Measurements from ENCODE around the gene STXBP1.

STXBP1 gene

GRCh38 chr9:127568971-127569885 is 42.8 kb upstream of the STXBP1 start:
- Histone ChIP-seq H3K4me2 (ENCODE audit: low read length) (peak overlapping the region; percentile 61), H2AFZ (ENCODE audit: low read length) (0 out of 2 replicates have a peak overlapping the region, but pooled peaks have one; percentile 7), H3K4me3 (ENCODE audit: low read depth, low read length, poor library complexity, severe bottlenecking) (peak overlapping the region; percentile 57), H3K79me2 (ENCODE audit: insufficient read depth, low read length) (no peaks in the 10 kb centered on the region), H3K36me3 (ENCODE audit: insufficient read depth, low read length) (no peaks in the 10 kb centered on the region), H3K9ac (ENCODE audit: low read length) (peak overlapping the region; percentile 37; the same call in 1 of the 2 replicates), H3K4me1 (ENCODE audit: insufficient read depth, low read length, severe bottlenecking) (peaks cover 8% of the 10 kb centered on the region), H3K9me2 (ENCODE audit: low read depth, low read length) (no peaks in the 10 kb centered on the region), H3K27ac (ENCODE audit: low read depth, low read length, poor library complexity, severe bottlenecking) (no peak overlapping the region), H3K27me3 (ENCODE audit: insufficient read depth, low read length) (no peaks in the 10 kb centered on the region; the same call in 1 of the 2 replicates), H3F3A (ENCODE audit: insufficient read depth, low read length) (no peaks in the 10 kb centered on the region), H4K20me1 (ENCODE audit: insufficient read depth, low read length) (no peaks in the 10 kb centered on the region), H3K9me3 (ENCODE audit: low read length) (no peaks in the 10 kb centered on the region)
- TF ChIP-seq CTCF (IDR thresholded peaks at IDR 0.05; ENCODE audit: low read length) (no peak), EZH2 (IDR thresholded peaks at IDR 0.05; ENCODE audit: borderline replicate concordance, low read length) (no peak)

GRCh38 chr9:127569886-127570401 is 42.1 kb upstream of the STXBP1 start:
- Histone ChIP-seq H4K20me1 (ENCODE audit: insufficient read depth, low read length) (no peaks in the 10 kb centered on the region), H3K79me2 (ENCODE audit: insufficient read depth, low read length) (no peaks in the 10 kb centered on the region), H3K4me2 (ENCODE audit: low read length) (peak overlapping the region; percentile 59), H3K27me3 (ENCODE audit: insufficient read depth, low read length) (no peaks in the 10 kb centered on the region; the same call in 1 of the 2 replicates), H3K4me3 (ENCODE audit: low read depth, low read length, poor library complexity, severe bottlenecking) (peak overlapping the region; percentile 57), H3F3A (ENCODE audit: insufficient read depth, low read length) (no peaks in the 10 kb centered on the region), H3K9ac (ENCODE audit: low read length) (peak overlapping the region; percentile 37; the same call in 1 of the 2 replicates), H3K9me3 (ENCODE audit: low read length) (no peaks in the 10 kb centered on the region), H3K27ac (ENCODE audit: low read depth, low read length, poor library complexity, severe bottlenecking) (no peak overlapping the region), H3K36me3 (ENCODE audit: insufficient read depth, low read length) (no peaks in the 10 kb centered on the region), H3K4me1 (ENCODE audit: insufficient read depth, low read length, severe bottlenecking) (peaks cover 8% of the 10 kb centered on the region), H2AFZ (ENCODE audit: low read length) (no peak overlapping the region), H3K9me2 (ENCODE audit: low read depth, low read length) (no peaks in the 10 kb centered on the region)
- no peak for TF ChIP-seq EZH2 (IDR thresholded peaks at IDR 0.05; ENCODE audit: borderline replicate concordance, low read length)
- no peak for TF ChIP-seq CTCF (IDR thresholded peaks at IDR 0.05; ENCODE audit: low read length)

- Histone ChIP-seq H3K4me2 (ENCODE audit: low read length) (no peak overlapping the region), H3K27ac (ENCODE audit: low read depth, low read length, poor library complexity, severe bottlenecking) (no peak overlapping the region), H2AFZ (ENCODE audit: low read length) (no peak overlapping the region), H3K4me3 (ENCODE audit: low read depth, low read length, poor library complexity, severe bottlenecking) (no peak overlapping the region), H3K9me2 (ENCODE audit: low read depth, low read length) (no peaks in the 10 kb centered on the region), H3K79me2 (ENCODE audit: insufficient read depth, low read length) (no peaks in the 10 kb centered on the region), H3K9me3 (ENCODE audit: low read length) (no peaks in the 10 kb centered on the region), H3K36me3 (ENCODE audit: insufficient read depth, low read length) (no peaks in the 10 kb centered on the region), H3K27me3 (ENCODE audit: insufficient read depth, low read length) (no peaks in the 10 kb centered on the region; the same call in 1 of the 2 replicates), H3F3A (ENCODE audit: insufficient read depth, low read length) (no peaks in the 10 kb centered on the region), H3K9ac (ENCODE audit: low read length) (no peak overlapping the region), H4K20me1 (ENCODE audit: insufficient read depth, low read length) (no peaks in the 10 kb centered on the region), H3K4me1 (ENCODE audit: insufficient read depth, low read length, severe bottlenecking) (peaks cover 8% of the 10 kb centered on the region)
- TF ChIP-seq CTCF (IDR thresholded peaks at IDR 0.05; ENCODE audit: low read length) (no peak), EZH2 (IDR thresholded peaks at IDR 0.05; ENCODE audit: borderline replicate concordance, low read length) (no peak)
Observed at GRCh38 chr9:127570533-127571111, 41.5 kb upstream of the STXBP1 start.

Data from OCI-LY1 (cell line).